NCI-H748 treated with DMSO at 0.1 percent for 48 hours (cell line): ENCODE measurements around the gene SORCS2.

Experiments
- DNase-seq: peaks from one replicate; lab custom pipeline; 2025; lab: John Stamatoyannopoulos, UW

SORCS2 gene

DNA sequence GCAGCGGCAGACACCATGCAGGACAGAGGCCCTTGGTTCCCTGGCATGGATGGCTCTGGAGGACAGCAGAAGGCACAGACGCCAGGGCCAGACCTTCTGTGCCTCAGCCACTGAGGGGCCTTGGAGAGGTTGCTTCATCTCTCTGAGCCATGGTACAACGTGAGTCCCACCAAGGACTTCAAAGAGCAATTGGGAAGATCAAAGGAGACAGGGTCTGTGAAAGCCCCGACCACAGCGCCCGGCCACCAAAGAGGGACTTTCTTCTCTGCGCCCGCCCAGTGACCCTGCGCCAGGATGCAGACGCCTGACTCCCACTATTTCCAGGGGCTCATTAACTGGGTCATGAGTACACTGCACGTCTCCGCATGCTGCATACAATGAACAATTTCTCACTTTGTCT, 573.3 kb downstream of the SORCS2 start:
- DNase-seq = no peak

DNA sequence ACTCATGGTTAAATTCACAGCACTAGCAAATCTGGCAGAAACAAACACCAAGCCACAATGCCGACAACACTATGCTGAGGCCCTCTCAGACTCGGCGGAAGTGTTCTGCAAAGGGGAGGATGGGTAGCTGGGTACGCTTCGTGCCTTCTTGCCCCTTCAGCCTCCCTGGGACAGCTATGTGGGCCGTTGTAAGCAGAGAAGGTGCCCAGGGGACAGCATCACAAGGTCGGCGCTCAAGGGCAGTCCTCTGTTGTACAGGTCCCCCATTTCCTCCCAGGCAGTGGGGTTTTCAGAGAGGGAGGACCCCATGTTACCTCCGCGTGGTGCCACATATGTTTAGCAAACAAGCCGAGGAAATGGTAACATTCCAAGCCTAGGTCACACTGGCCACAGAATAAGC, 573.7 kb downstream of the SORCS2 start:
- DNase-seq = no peak

DNA sequence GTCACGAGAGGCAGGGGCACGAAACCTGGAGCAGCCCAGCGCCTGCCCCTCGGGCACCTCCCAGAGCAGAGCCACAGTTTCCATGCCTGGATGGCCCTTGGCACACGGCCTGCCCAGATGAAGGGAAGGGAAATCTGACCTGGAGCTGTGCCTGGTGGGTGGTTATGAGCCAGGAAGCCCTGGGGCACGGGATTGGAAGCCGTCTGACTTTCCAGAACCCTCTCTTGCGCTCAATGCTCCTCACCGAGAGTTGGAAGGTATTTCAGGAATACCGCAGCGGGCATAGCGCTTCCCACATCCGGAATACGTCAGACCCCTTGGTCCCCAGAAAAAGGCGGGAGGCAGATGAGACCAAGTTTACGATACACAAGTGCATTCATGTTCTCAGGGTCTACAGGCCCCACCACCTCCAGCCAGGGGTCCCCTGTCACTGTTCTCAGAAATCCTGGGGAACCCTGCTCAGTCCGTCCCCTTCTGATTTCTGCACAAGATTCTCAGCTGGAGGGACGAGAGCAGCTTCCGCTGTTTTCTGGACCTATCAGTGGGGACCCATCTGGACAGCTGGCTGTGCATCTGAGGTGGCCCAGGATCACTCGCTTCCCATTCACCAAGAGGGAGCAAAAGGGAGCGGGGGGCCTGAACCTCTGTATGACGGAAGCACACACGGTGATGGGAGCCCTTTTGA, 574.5 kb downstream of the SORCS2 start:
- DNase-seq = no peak

DNA sequence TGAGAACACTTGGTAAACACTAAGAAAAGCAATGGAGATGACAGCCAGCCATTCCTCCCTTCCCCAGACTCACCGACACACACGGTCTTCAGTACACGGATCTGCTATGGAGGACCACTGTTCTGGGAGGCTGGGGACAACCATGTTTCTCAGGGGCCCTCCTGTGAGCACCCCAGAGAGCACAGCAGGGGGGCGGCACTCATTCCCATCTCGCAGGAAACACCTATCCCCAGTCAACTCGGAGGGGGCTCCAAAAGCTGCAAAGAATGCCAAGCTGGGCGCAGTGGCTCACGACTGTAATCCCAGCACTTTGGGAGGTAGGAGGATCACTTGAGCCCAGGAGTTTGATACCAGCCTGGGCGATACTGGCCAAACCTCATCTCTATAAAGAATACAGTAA, 575.2 kb downstream of the SORCS2 start:
- no peak for DNase-seq

DNA sequence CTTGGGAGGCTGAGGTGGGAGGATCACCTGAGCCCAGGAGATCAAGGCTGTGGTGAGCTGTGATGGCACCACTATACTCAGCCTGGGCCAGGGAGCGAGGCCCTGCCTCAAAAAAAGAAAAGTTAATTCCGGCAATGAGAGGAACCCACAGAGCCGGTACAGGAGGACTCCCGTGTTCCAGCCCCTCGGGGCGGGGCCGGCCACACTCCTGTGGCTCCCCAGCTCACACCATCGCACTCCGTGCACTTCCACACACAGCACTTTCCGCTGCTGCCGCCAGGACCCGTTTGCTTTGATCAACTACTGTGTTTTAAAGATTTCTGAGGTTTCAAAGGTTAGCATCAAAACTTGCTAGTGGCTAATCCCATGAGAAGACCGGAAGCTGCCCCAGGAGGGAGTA, 575.6 kb downstream of the SORCS2 start:
- no peak for DNase-seq

DNA sequence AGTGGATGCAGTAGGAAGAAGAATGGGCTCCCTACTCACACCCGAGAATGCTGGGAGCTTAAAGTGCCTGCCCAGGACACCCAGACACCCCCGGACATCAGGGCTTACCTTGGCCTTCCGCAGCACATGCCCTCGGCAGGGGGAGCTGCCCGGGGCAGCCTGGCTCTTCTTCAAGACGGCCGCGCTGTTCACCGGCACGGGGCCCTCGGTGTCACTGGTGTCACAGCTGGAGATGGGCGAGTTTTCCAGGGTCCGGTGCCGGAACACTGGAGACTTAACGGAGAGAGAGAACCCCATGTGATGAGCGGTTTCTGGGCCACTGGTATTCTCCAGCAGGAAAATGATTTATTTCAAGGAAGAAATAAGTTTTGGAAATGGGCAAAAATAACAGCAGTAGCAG, 576.4 kb downstream of the SORCS2 start:
- DNase-seq = no peak

DNA sequence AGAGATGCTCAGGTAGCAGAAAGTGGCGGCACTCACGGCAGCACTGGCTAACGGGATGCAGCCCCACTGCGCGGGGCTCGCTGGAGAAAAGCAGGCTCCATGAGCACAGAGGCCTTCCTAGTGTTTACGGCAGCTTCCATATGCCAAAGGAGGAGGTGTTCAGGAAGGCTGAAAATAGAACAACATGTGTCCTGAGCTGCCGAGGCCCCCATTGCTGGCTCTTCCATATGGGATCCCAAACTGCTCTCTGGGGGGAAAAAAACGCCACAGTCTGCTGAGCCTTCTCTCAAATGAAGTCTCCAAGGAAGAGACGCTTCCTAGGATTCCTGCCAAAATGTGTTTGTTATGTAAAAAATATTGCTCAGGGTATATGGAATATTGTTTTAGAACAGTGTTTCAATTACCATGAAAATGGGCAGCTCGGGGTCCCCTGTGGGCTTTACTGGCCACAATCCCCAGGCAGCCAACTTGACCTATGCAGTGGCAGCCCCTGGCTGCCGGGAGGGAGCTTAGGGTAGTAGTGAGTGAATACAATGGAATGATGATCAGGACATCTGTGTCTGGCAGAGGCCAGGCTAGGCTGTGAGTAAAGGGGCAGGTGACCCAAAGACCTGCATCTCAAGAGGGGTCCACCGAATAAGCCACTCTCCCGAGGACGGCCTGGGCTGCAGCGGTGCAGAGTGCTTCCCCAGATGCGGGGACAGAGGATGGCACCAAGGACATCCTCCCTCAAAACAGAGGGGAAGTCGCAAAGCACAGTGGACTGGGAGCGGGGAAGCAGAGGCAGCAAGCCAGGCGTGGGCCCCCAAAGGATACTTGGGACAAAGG, 577.3 kb downstream of the SORCS2 start:
- no peak for DNase-seq

DNA sequence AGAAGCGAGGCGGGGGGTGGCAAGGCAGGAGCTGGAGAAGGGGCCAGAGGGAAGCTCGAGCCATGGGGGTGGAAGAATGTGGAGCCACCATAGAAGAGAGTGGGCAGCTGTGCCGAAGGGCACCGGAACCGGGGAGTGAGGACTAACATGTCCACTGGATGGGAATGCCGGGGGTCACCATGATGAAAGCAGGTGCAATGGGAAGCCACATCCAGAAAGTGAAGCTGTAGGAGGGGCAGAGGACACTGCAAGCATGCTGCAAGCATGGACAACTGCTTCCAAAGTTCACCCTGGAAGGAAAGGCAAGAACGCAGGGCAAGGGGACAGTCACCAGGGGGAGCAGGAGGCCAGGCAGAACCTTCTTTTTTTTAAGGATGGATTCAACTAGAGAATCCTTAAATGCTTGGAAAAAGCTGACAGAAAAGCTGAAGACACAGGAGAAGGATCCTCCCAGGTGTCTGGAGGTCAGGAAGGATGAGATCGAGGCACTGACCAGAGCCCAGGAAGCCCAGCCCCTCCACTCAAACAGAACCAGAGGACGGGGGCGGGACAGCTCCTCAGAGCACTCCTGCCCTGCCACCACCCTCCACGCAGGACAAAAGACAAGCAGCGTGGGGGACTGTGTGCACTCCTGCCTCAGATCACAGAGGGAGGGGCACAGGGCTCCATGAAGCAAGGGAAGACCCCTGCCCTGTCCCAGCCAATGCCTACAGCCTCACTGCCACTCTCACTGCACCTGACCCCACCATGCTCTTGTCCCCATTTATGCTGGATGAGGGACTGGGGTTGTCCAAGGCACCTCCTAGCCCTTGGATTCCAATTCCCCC, 578.1 kb downstream of the SORCS2 start:
- no peak for DNase-seq

DNA sequence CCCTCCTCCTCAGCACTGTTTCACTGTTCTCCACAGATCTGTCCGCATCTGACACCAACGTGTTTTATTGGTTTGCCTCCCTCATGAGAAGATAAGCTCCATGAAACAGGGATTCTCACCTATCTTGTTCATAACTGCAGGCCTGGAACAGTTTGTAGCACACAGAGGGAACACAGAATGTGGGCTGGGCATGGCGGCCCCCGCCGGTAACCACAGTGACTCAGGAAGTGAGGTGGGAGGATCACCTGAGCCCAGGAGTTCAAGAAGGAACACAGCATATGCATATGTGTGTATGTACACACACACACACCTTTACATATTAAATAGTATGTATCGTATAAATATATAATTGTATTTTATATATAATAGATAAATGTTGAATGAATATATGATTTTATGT, 578.7 kb downstream of the SORCS2 start:
- no peak for DNase-seq

DNA sequence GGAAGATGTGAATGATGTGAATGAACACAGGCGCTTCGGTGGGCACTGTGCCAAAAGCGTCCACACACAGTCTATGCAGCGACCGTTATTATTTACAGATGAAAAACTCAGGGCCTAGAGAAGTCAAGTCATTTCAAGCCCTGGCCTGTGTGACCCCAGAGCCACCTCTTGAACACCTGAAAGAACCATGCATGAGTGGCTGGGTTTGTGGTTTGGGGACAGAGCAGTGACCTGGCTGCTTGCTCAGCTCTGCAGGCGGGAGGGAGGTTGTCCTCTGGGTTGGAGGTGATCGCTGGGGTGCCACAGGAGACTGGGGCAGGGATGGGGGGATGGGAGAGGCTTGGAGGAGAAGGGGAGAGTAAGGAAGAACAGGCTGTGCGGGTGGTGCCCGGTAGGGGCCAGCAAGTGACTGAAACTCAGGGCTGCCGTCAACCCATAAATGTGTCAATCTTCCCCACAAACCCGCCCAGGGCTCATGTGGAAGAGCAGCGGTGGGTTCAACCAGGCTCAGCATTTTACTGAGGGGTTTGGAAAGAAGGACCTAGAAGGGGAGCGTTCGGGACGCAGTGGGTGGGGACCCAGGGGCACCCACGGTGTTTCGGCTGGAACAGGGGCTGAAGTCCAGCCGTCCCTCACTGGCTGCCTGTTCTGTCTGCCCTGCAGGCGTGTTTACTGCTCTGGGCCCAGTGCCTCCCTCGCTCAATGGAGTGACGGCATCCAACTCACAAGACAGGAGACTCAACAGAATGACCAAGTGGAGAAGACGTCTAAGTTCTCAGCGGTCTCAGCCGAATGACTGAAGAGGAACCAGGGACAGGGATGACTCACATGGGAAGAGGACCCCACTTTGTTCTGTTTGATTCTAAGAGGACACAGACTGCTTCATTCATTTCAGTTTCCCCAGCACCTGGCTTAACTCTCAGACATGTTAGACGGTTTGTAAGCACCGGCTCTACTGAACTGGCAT, 579.5 kb downstream of the SORCS2 start:
- DNase-seq = no peak

DNA sequence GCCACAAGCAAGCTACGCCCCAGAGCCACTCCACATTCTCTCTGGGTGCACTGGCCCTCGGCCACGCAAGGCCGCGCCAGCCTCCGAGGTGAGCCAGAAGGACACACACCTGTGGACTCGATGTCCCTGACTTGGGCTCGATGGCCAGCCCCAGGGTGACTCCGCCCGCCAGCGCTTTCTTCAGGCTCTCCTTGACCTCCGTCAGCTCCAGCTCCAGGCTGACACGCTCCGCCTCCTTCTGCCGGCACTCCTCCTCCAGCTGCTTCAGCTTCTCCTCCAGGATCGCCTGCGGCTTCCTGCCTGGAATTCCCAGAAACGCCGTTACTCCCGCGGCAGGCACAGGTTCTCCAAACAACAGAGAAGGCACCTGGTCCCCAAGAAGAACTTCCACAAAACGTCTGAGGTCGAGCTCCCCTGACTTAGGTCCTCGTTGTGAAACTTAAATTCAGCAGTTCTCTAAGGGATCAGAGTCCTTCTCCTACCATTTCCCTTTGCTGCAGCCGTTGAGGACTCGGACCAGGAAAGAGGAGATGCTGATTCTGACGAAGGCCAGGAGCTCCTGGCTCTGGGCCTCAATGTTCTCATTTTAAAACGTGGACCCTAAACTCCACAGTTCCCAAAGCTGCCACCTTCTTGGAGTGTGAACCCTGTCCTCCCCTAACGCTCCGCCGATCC, 580.5 kb downstream of the SORCS2 start:
- no peak for DNase-seq

DNA sequence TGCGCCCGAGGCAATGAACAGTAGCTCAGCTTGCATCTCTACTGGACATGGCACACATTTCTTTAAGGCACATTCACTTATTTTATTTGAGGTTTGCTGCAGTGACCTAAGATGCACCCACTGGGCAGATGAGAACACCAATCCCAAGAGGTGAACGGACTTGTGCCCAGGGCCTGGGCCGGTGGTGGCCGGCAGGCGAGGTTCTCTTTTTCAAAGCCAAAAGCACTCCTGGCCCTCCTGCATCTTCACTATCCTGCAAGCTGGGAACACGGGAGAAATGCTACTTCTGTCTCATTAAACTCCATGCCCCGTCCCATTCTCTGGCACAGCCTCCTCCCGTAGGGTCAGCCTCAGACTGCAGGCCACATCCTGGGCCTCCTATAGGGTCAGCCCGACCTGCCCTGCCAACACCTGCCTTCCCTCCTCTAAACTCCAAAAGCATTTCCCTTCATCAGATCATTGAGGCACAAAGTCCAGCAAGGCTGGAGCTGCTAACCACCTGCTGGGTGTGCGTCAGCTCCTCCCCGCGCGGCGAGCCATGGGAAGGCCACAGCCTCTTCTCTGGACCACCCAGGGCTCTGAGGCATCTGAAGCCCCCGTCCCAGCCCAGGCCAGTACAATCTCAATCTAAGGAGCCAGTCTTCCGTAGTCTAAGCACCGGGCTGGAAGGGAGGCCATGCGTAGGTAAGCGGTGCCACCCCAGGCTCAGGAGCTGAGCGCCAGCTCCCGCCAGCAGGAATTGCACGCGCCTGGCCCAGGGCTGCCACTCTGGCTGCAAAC, 581.3 kb downstream of the SORCS2 start:
- DNase-seq = no peak

DNA sequence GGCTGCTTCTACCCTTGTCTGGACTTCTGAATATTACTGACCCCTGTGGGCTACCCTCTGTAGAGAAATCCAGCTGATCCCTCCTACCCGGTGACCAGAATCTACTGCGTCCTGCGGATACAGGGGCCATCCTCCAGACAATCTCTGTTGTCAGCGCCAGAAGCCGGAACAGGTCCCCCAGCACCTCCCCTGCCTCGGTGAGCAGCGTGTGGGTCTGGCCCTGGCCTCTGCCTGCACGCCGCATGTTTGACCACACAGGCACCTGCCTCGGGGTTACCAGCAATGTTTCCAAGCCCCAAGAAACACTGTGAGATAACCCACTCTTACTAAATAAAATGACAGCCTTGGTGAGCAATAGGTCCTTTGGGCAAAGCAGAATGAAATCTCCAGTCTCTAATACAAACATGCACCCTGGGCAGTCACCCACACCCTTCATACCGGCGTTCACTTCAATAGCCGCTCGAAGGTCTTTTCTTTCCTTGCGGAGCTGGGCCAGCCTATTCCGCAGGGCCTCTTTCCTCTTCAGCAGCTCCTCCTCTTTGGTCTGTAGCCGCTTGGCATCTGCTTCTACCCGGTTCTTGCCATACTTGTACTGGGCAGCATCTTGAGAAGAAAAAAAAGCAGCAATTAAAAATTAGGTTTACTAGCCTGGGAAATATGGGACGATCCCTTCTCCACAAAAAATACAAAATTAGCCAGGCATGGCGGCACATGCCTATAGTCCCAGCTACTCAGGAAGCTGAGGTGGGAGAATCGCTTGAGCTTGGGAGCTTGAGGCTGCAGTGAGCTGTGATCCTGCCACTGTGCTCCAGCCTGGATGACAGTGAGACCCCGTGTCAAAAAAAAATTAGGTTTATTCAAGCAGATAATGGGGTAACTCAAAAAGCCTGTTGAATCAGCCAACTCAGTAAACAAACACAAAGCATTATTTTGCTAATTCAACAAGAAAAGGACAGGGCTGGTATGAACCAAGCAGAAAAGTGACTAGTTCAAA, 582.3 kb downstream of the SORCS2 start:
- no peak for DNase-seq

DNA sequence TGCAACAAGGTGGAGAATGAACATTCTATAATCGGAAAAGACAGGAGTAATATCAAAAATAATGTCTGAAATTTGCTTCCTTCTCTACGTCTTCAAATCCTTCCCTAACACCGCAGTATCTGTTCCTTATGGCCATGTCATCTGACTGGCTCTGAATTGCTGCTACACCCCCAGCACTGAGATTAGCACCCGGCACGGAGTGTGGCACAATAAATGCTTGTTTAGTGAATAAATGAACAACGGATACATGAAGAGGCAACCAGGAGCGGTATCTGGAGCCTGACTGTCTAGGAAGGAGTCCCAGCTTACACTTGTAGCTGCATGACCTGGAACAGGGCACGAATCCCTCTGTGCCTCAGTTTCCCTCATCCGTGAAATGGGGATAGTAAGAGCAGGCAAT, 583.1 kb downstream of the SORCS2 start:
- DNase-seq = no peak

DNA sequence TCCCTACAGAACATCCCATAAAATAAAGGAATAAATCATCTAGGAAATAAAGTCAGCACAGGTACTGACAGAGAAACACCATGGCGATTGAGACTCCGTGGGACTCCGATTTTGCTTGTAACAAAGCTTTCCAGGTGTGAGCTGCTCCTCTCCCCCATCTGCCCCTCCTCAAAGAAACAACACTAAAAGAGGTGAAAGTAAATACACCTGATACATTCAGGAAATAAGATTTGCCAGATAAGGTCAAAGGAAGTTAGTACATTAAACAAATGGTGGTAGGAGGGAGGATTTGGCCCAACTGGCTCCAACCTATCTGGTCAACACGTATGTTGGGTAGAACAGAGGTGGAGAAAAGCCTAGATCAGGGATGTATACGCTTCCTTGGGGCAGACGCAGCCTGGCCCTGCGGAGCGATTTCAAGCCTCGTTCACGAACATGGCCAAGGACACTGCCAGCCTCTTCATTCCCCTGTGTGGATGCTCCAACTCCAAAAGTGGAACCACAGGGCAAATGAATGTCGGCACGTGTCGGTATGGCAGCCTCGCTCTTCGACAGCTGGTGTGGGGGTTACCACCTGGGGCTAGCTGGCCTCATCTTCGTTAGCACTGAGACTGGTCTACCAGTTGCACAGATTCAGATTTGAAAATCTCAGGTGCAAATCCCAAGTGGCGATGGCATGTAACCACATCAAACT, 584.8 kb downstream of the SORCS2 start:
- DNase-seq = peak; percentile 10

DNA sequence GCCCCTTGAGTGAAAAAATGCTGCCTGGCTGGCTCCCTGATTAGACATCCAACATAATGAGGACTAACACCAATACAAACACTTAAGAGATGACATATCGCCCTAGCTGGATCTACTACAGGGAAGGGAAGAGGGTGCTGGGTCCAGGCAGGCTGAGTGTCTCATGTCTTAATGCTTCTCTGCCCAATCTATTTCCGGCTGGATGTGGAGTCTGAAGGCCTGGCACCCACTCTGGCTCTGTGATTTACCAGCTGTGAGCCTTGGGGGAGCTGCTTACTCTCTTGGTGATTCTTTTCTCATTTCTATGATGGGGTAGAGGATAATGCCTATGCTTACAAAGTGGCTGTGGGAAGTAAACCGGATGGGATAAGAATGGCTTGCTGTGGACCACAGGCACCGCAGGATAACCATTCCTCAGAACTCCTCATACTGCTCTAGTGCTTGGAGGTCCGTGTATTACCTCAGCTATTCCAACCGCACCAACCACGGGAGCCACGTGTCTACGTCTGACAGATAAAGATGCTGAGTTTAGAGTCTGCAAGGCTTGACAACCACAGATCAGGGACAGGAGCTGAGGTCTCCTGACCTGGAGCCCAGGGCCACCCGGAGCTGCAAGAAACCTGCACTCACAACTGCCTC, 585.7 kb downstream of the SORCS2 start:
- no peak for DNase-seq

DNA sequence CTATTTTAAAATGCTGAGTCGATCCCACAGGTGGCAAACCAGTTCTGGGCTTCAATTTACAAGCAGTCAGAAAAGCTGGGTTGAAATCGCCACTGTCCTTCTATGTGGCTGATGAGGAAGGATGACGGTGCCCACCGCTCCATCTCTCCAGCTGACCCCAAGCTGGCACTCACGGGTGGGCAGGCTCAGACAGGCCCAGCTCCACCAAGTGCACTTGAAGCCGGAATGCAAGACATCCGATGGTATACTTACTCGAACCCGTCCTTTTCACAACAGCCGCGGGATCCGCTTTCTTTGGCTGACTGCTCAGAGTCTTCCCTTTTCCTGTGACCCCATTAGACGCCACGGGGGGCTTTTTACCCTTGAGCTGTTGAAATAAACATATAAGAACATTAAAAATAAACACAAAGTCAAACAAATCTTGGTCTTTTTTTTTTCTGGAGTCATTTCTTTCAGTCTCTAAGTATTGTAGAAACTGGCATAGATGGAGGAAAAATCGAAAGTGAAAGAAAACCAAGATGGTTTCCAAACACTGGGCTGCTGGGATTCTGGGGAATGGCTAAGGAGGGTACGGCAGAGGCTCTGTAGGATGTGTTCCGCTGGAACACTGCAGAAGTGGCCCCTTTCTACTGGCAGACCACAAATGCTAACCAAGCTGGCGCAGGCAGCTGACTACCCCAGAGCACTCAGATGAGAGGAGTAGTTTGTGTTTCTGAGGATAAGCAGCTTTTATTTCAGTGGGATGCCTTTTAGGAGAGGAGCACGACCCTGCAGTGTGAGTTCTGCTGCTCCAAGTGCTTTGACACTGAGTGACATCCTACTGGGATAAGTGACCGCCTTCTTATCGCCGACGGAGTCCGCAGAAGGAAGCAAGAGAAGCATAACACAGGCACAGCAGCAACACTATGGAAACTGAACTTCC, 586.4 kb downstream of the SORCS2 start:
- DNase-seq = no peak
